Measurements from ENCODE around the gene MDC1.

GRCh38 chr6:30738532-30738931 is 21.5 kb upstream of the MDC1 start:
- TF ChIP-seq SUZ12 (IDR thresholded peaks at IDR 0.05; ENCODE audit: extremely low read depth, insufficient read depth, insufficient read length) (no peak), YY1 (IDR thresholded peaks at IDR 0.05; ENCODE audit: insufficient read depth, insufficient read length) (no peak), ZNF274 (IDR thresholded peaks at IDR 0.05; ENCODE audit: low read depth, low read length) (no peak)

All from NT2/D1 (cell line).